Measurements from ENCODE around the gene IFT27. TPM values are rescaled to one million over a fixed set of nuclear protein-coding genes. Genes with fewer than 3 reads are reported as not detected.

Gene IFT27
- total RNA-seq, 1 experiment from 2014 or later: 8.3 TPM

DNA sequence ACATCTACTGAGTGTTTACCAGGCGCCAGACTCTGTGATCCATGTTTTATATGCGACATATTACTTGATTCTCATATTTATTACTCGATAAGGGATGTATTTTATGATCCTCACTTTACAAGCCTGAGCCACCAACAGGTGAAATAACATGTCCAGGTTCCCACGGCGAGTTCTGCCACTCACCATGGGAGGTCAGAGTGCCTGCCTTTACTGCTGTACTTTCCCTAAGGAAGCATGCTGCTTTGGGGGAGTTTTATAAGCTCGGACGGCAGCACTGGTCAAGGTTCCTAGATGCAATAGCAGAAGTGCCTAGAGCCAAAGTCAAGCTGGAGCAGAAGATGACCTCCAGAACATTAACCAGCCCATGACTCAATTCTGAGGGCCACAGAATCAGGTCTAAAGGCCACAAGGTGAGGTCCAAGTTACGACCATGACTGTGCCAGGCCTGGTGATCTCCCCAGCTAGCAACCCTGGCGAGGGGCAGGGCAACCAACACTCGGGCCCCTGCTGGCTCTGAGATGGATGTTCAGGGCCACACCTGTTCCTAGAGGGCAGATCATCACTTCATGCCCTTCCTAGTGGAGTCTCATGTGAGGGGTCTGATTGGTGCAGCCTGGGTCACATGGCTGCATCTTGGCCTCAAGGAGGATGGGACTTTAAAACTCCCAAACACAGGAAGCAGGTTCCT lies 14.2 kb downstream of the IFT27 start:
- H3K36me3 Mint-ChIP-seq (ENCODE audit: insufficient read depth, unreplicated experiment): no peaks in the 10 kb centered on the region
- no peaks in the 10 kb centered on the region for H3K36me3 ChIP-seq (ENCODE audit: control insufficient read depth, insufficient read depth, low read length)
- no peak for DNase-seq
- POLR2A ChIA-PET: no interaction called here
- H3K9me3 ChIP-seq: no peaks in the 10 kb centered on the region
- TF ChIP-seq, protein P1, sequence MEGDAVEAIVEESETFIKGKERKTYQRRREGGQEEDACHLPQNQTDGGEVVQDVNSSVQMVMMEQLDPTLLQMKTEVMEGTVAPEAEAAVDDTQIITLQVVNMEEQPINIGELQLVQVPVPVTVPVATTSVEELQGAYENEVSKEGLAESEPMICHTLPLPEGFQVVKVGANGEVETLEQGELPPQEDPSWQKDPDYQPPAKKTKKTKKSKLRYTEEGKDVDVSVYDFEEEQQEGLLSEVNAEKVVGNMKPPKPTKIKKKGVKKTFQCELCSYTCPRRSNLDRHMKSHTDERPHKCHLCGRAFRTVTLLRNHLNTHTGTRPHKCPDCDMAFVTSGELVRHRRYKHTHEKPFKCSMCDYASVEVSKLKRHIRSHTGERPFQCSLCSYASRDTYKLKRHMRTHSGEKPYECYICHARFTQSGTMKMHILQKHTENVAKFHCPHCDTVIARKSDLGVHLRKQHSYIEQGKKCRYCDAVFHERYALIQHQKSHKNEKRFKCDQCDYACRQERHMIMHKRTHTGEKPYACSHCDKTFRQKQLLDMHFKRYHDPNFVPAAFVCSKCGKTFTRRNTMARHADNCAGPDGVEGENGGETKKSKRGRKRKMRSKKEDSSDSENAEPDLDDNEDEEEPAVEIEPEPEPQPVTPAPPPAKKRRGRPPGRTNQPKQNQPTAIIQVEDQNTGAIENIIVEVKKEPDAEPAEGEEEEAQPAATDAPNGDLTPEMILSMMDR (IDR thresholded peaks at IDR 0.05; ENCODE audit: insufficient read depth in 1 of 2, low read depth in 1 of 2, low read length in 1 of 2, severe bottlenecking in 1 of 2, unreplicated experiment in 1 of 2): no peak
- H3K27me3 ChIP-seq (replicated peaks; ENCODE audit: control insufficient read depth, insufficient read depth, low read length): no peaks in the 10 kb centered on the region
- no peak overlapping the region for H3K27ac Mint-ChIP-seq (ENCODE audit: unreplicated experiment)
- no peak overlapping the region for H3K4me3 ChIP-seq (ENCODE audit: low read depth, low read length)
- no TSS peak for BruUV-seq (replicated peaks)
- H3K4me1 ChIP-seq: no peaks in the 10 kb centered on the region
- peaks cover 8% of the 10 kb centered on the region for H3K27me3 Mint-ChIP-seq (ENCODE audit: insufficient read depth, unreplicated experiment)
- H3K9me3 Mint-ChIP-seq (ENCODE audit: unreplicated experiment): no peaks in the 10 kb centered on the region
- intact Hi-C loops (cut with micrococcal nuclease; ENCODE audit: unreplicated experiment): no loop called here
- CTCF ChIA-PET: interaction anchor here (0.6 kb wide), 1 partner anchor 438 kb away, joined by 6 read pairs; no protein-coding TSS in a partner anchor
- no peak overlapping the region for H3K4me3 Mint-ChIP-seq (ENCODE audit: unreplicated experiment)
- H3K4me1 Mint-ChIP-seq (ENCODE audit: low read depth, unreplicated experiment): no peaks in the 10 kb centered on the region

DNA sequence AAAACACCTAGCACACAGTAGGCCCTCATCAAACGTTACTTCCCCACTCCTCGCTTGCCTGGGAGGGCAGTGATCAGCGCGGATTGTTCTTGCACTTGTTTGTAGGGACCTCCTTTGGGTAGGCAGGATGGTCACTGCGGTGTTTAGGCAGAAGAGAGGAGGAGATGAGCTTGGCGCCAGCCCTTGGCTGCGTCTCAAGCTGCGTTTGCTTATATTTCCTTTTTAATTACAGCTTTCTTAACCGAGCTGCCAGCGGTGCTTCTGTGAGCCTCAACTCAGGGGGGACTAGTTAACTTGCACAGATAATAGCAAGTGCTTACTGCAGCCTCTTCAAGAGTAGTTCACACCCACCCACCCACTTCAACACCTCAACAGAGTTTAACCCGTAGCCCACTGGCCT lies 15.1 kb downstream of the IFT27 start:
- Mint-ChIP-seq H3K4me3 (ENCODE audit: unreplicated experiment) (no peak overlapping the region), H3K9me3 (ENCODE audit: unreplicated experiment) (no peaks in the 10 kb centered on the region), H3K27me3 (ENCODE audit: insufficient read depth, unreplicated experiment) (peaks cover 9% of the 10 kb centered on the region), H3K27ac (ENCODE audit: unreplicated experiment) (no peak overlapping the region), H3K36me3 (ENCODE audit: insufficient read depth, unreplicated experiment) (no peaks in the 10 kb centered on the region), H3K4me1 (ENCODE audit: low read depth, unreplicated experiment) (no peaks in the 10 kb centered on the region)
- Histone ChIP-seq H3K9me3 (no peaks in the 10 kb centered on the region), H3K36me3 (ENCODE audit: control insufficient read depth, insufficient read depth, low read length) (no peaks in the 10 kb centered on the region), H3K4me3 (ENCODE audit: low read depth, low read length) (no peak overlapping the region), H3K4me1 (no peaks in the 10 kb centered on the region), H3K27me3 (replicated peaks; ENCODE audit: control insufficient read depth, insufficient read depth, low read length) (no peaks in the 10 kb centered on the region)
- ChIA-PET CTCF (no interaction called here), POLR2A (interaction anchor here (0.6 kb wide), 1 partner anchor 557 kb away, joined by 3 read pairs; no protein-coding TSS in a partner anchor)
- intact Hi-C loops (cut with micrococcal nuclease; ENCODE audit: unreplicated experiment): no loop called here
- DNase-seq: no peak
- BruUV-seq (replicated peaks): no TSS peak
- TF ChIP-seq, protein P1 (IDR thresholded peaks at IDR 0.05; ENCODE audit: insufficient read depth in 1 of 2, low read depth in 1 of 2, low read length in 1 of 2, severe bottlenecking in 1 of 2, unreplicated experiment in 1 of 2): no peak

DNA sequence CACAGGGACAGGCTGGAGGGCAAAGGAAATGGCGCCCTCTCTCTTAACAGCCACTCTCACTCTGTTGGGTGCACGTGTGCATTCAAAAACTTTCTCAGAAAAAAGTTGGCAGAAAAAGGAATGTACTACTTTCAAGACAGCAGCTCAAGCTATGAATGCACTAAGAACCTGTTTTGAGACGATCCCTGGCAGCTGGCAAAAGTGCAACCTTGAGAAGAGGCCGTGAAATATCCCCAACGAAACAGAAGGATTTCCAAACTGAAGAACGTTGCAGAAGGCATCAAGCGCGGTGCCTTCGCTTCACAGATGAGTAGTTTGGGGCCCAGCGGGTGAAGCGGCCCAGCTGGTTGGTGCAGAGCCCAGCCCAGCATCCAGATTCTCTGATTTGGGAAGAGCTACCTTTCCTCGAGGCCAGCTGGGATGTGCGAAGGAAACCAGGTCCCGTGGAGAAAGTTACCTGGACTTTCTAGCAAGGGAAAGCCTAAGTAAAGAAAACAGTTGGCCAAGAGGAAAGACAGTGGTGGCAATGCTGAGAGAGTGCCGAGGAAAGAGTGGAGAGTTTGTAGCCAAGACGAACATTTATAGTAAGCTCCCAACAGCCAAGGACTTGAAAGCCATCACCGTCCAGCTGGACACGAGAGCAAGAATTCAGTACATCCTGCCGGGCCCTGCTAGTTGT lies 16.3 kb downstream of the IFT27 start:
- no peak for DNase-seq
- H3K36me3 ChIP-seq (ENCODE audit: control insufficient read depth, insufficient read depth, low read length): no peaks in the 10 kb centered on the region
- H3K4me3 ChIP-seq (ENCODE audit: low read depth, low read length): no peak overlapping the region
- no TSS peak for BruUV-seq (replicated peaks)
- ChIA-PET CTCF (interaction anchor here (2.7 kb wide), 1 partner anchor 17 kb away, joined by 9 read pairs; the partner anchor contains the start of gene IFT27), POLR2A (no interaction called here)
- intact Hi-C loops (cut with micrococcal nuclease; ENCODE audit: unreplicated experiment): no loop called here
- no peak overlapping the region for H3K4me3 Mint-ChIP-seq (ENCODE audit: unreplicated experiment)
- H3K4me1 ChIP-seq: no peaks in the 10 kb centered on the region
- H3K27me3 Mint-ChIP-seq (ENCODE audit: insufficient read depth, unreplicated experiment): peaks cover 15% of the 10 kb centered on the region
- no peaks in the 10 kb centered on the region for H3K9me3 ChIP-seq
- no peaks in the 10 kb centered on the region for H3K36me3 Mint-ChIP-seq (ENCODE audit: insufficient read depth, unreplicated experiment)
- H3K27me3 ChIP-seq (replicated peaks; ENCODE audit: control insufficient read depth, insufficient read depth, low read length): no peaks in the 10 kb centered on the region
- TF ChIP-seq, protein P1 (IDR thresholded peaks at IDR 0.05; ENCODE audit: insufficient read depth in 1 of 2, low read depth in 1 of 2, low read length in 1 of 2, severe bottlenecking in 1 of 2, unreplicated experiment in 1 of 2): no peak
- no peak overlapping the region for H3K27ac Mint-ChIP-seq (ENCODE audit: unreplicated experiment)
- no peaks in the 10 kb centered on the region for H3K4me1 Mint-ChIP-seq (ENCODE audit: low read depth, unreplicated experiment)
- H3K9me3 Mint-ChIP-seq (ENCODE audit: unreplicated experiment): no peaks in the 10 kb centered on the region

All from Caco-2 (cell line).